Measurements from ENCODE around the gene SAMSN1. TPM values are rescaled to one million over a fixed set of nuclear protein-coding genes. Genes with fewer than 3 reads are reported as not detected.

SAMSN1 gene
- total RNA-seq, 1 experiment from 2014 or later, result 2.8 TPM

GRCh38 chr21:14562959-14563358, 16.8 kb upstream of the SAMSN1 start:
- no peaks in the 10 kb centered on the region for H4K20me1 ChIP-seq (ENCODE audit: control insufficient read depth, insufficient read depth, insufficient read length)
- H3K27ac ChIP-seq (ENCODE audit: insufficient read length, low read depth, low read length), result no peak overlapping the region
- H2BK20ac ChIP-seq (ENCODE audit: low read depth, low read length, poor library complexity, severe bottlenecking), result no peak overlapping the region
- no peak overlapping the region for H2BK120ac ChIP-seq (ENCODE audit: low read depth, low read length, poor library complexity, severe bottlenecking)
- H2AFZ ChIP-seq (ENCODE audit: low read length), result no peak overlapping the region
- Mint-ChIP-seq H3K27me3 (ENCODE audit: low read depth) (no peaks in the 10 kb centered on the region), H3K4me1 (peaks cover 0 to 7% of the 10 kb centered on the region in 2 experiments; a peak in 2 of 4 replicates), H3K9me3 (peaks cover 5 to 25% of the 10 kb centered on the region in 2 experiments), H3K4me3 (no peak overlapping the region), H3K27ac (no peak overlapping the region), H3K36me3 (ENCODE audit: insufficient read depth in 1 of 3, low read depth in 3 of 3) (peaks cover 11 to 17% (median 13%) of the 10 kb centered on the region in 3 experiments; a peak in 5 of 7 replicates)
- no peak overlapping the region for H3K14ac ChIP-seq (ENCODE audit: insufficient read depth, low read length)
- H3K79me1 ChIP-seq (ENCODE audit: insufficient read depth, low read depth, low read length, poor library complexity, severe bottlenecking), result no peaks in the 10 kb centered on the region
- H3K4me2 ChIP-seq (ENCODE audit: insufficient read depth, insufficient read length, low read length), result no peak overlapping the region
- no peak overlapping the region for H3K18ac ChIP-seq (ENCODE audit: insufficient read length, low read depth, low read length)
- H3K27me3 ChIP-seq (ENCODE audit: insufficient read depth, low read length), result no peaks in the 10 kb centered on the region
- no peak for TF ChIP-seq CTCF (conservative IDR thresholded peaks at IDR 0.05)
- no peak overlapping the region for H2BK12ac ChIP-seq (ENCODE audit: insufficient read length, low read depth, low read length)
- H3K4me1 ChIP-seq (ENCODE audit: insufficient read depth, low read length), result no peaks in the 10 kb centered on the region
- no peak overlapping the region for H3K23ac ChIP-seq (ENCODE audit: insufficient read length, low read depth, low read length)
- no peak overlapping the region for H4K5ac ChIP-seq (ENCODE audit: insufficient read length, low read depth, low read length)
- no peaks in the 10 kb centered on the region; the same call in 1 of the 2 replicates for H3K79me2 ChIP-seq (ENCODE audit: insufficient read depth, low read length)
- no peak overlapping the region for H4K91ac ChIP-seq (ENCODE audit: insufficient read length, low read depth, low read length)
- no peak overlapping the region for H2BK5ac ChIP-seq (ENCODE audit: insufficient read length, low read length)
- H2BK15ac ChIP-seq (ENCODE audit: low read depth, low read length), result no peak overlapping the region
- H3K4ac ChIP-seq (ENCODE audit: low read depth, low read length), result no peak overlapping the region
- no peak overlapping the region for H4K8ac ChIP-seq (replicated peaks; ENCODE audit: insufficient read length, low read depth, low read length)
- no peak overlapping the region for H3K9ac ChIP-seq (ENCODE audit: extremely low read depth, insufficient read length, low read length)
- H3K9me3 ChIP-seq (ENCODE audit: control insufficient read depth, low read depth, low read length), result no peaks in the 10 kb centered on the region
- no peak overlapping the region for H3K56ac ChIP-seq (ENCODE audit: insufficient read length, low read depth, low read length)
- H3T11ph ChIP-seq (ENCODE audit: low read length), result no peak overlapping the region
- no peak overlapping the region for H2AK5ac ChIP-seq (ENCODE audit: insufficient read length, low read length)
- no peak for DNase-seq
- H3K23me2 ChIP-seq (ENCODE audit: insufficient read length, low read depth, low read length, poor library complexity, severe bottlenecking), result no peaks in the 10 kb centered on the region

All from H9 (cell line).